Type B pancreatic cell (in vitro differentiated cells): ENCODE measurements around the gene KPNB1. TPM values are rescaled to one million over a fixed set of nuclear protein-coding genes. Genes with fewer than 3 reads are reported as not detected.
A peak's percentile ranks its signal among the peaks of the same experiment; 100 is the strongest.

Experiments used
- DNase-seq: peaks from one replicate; pipeline ENCODE4 v3.0.0; 2021; ENCODE audit warnings: mixed read lengths; ENCODE audit not compliant: unreplicated experiment; ENCODE audit errors: extremely low spot score
- H3K27ac Mint-ChIP-seq: 2 replicates; pipeline ENCODE4 v1.8.0; 2021; ENCODE audit warnings: mild to moderate bottlenecking, mixed read lengths
- H3K27me3 Mint-ChIP-seq: 2 replicates; pipeline ENCODE4 v1.8.0; 2021; ENCODE audit warnings: mixed read lengths
- H3K36me3 Mint-ChIP-seq: 2 replicates; pipeline ENCODE4 v1.8.0; 2021; ENCODE audit warnings: mixed read lengths
- H3K4me1 Mint-ChIP-seq: one replicate; pipeline ENCODE4 v1.8.0; 2021; ENCODE audit warnings: mixed read lengths; ENCODE audit not compliant: unreplicated experiment
- H3K4me3 Mint-ChIP-seq: 2 replicates; pipeline ENCODE4 v1.8.0; 2021; ENCODE audit warnings: mild to moderate bottlenecking, mixed read lengths
- H3K9me3 Mint-ChIP-seq: 2 replicates; pipeline ENCODE4 v1.8.0; 2021; ENCODE audit warnings: mixed read lengths
- CTCF ChIP-seq: fragments of 200-600 bp; sonication (generic); conservative IDR thresholded peaks from 2 replicates; pipeline ENCODE4 v1.5.0; 2021; ENCODE audit warnings: antibody characterized with exemption, mild to moderate bottlenecking
- total RNA-seq: library from RNA; stranded (reverse); gene quantifications from 2 replicates; pipeline ENCODE4 v1.2.1, GENCODE V29; 2021; ENCODE audit warnings: low replicate concordance

Gene KPNB1
- total RNA-seq, 1 donor from 2014 or later, result 372 TPM

- H3K4me3 Mint-ChIP-seq, result no peak overlapping the region
- peaks cover 12% of the 10 kb centered on the region for H3K4me1 Mint-ChIP-seq
- H3K36me3 Mint-ChIP-seq, result no peaks in the 10 kb centered on the region
- DNase-seq, result no peak
- TF ChIP-seq CTCF, result no peak
- H3K27me3 Mint-ChIP-seq, result peaks cover 84% of the 10 kb centered on the region
- H3K9me3 Mint-ChIP-seq, result no peaks in the 10 kb centered on the region
- no peak overlapping the region for H3K27ac Mint-ChIP-seq
Measured at GRCh38 chr17:47716375-47716774, 66.7 kb downstream of the KPNB1 start.

- peak; percentile 50 for TF ChIP-seq CTCF
- H3K36me3 Mint-ChIP-seq, result no peaks in the 10 kb centered on the region
- H3K9me3 Mint-ChIP-seq, result no peaks in the 10 kb centered on the region
- H3K4me1 Mint-ChIP-seq, result peaks cover 12% of the 10 kb centered on the region
- H3K4me3 Mint-ChIP-seq, result no peak overlapping the region
- H3K27ac Mint-ChIP-seq, result no peak overlapping the region
- H3K27me3 Mint-ChIP-seq, result peaks cover 91% of the 10 kb centered on the region
- DNase-seq, result no peak
Measured at GRCh38 chr17:47717261-47717697, 67.6 kb downstream of the KPNB1 start.

- peaks cover 92% of the 10 kb centered on the region for H3K27me3 Mint-ChIP-seq
- peaks cover 12% of the 10 kb centered on the region for H3K4me1 Mint-ChIP-seq
- no peaks in the 10 kb centered on the region for H3K9me3 Mint-ChIP-seq
- H3K36me3 Mint-ChIP-seq, result no peaks in the 10 kb centered on the region
- peak overlapping the region; percentile 57 for H3K27ac Mint-ChIP-seq
- TF ChIP-seq CTCF, result no peak
- H3K4me3 Mint-ChIP-seq, result no peak overlapping the region
- DNase-seq, result no peak
Measured at GRCh38 chr17:47717979-47718621, 68.4 kb downstream of the KPNB1 start.

- no peaks in the 10 kb centered on the region for H3K36me3 Mint-ChIP-seq
- no peak overlapping the region for H3K4me3 Mint-ChIP-seq
- H3K9me3 Mint-ChIP-seq, result no peaks in the 10 kb centered on the region
- no peak for DNase-seq
- H3K27me3 Mint-ChIP-seq, result peaks cover 91% of the 10 kb centered on the region
- H3K27ac Mint-ChIP-seq, result no peak overlapping the region
- no peak for TF ChIP-seq CTCF
- peaks cover 12% of the 10 kb centered on the region for H3K4me1 Mint-ChIP-seq
Measured at GRCh38 chr17:47718634-47719405, 69.1 kb downstream of the KPNB1 start.

- no peaks in the 10 kb centered on the region for H3K9me3 Mint-ChIP-seq
- H3K27me3 Mint-ChIP-seq, result peaks cover 88% of the 10 kb centered on the region
- H3K4me1 Mint-ChIP-seq, result peaks cover 12% of the 10 kb centered on the region
- H3K4me3 Mint-ChIP-seq, result no peak overlapping the region
- H3K36me3 Mint-ChIP-seq, result no peaks in the 10 kb centered on the region
- no peak for TF ChIP-seq CTCF
- no peak for DNase-seq
- H3K27ac Mint-ChIP-seq, result no peak overlapping the region
Measured at GRCh38 chr17:47719411-47720152, 69.9 kb downstream of the KPNB1 start.
